ENCODE data around the gene CITED4.

DNA sequence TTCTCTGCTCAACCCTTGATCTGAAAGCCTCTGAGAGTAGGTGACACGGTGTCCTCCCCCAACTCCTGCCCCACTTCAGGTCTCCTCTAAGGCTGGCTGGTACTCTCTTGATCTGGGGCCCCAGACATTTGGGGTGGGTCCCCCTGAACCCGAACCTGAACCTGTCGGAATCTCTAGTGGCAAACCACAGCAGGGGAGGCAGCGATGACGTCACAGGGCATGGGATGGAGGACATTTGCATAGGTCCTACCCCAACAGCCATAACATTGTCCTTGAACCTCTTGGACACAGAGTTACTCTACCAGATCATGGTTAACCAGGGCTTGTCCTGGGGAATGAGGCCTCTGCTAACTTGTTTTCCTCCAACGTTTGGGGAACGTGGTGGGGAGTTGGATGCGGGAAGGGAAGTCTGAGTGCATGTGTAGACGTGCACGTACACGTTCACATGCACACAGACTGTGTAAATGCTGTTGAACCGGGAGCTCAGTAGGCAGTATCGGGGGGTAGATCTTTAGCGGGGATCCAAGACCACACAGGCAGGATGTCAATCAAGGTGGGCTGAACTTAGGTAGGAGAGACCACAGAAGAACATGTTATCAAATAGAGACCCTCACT, 32.4 kb downstream of the CITED4 start:
- TF ChIP-seq, protein P1, sequence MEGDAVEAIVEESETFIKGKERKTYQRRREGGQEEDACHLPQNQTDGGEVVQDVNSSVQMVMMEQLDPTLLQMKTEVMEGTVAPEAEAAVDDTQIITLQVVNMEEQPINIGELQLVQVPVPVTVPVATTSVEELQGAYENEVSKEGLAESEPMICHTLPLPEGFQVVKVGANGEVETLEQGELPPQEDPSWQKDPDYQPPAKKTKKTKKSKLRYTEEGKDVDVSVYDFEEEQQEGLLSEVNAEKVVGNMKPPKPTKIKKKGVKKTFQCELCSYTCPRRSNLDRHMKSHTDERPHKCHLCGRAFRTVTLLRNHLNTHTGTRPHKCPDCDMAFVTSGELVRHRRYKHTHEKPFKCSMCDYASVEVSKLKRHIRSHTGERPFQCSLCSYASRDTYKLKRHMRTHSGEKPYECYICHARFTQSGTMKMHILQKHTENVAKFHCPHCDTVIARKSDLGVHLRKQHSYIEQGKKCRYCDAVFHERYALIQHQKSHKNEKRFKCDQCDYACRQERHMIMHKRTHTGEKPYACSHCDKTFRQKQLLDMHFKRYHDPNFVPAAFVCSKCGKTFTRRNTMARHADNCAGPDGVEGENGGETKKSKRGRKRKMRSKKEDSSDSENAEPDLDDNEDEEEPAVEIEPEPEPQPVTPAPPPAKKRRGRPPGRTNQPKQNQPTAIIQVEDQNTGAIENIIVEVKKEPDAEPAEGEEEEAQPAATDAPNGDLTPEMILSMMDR (IDR thresholded peaks at IDR 0.05) = no peak
- no peak for TF ChIP-seq POLR2A (IDR thresholded peaks at IDR 0.05)
